ENCODE data around the gene RAD51B.

- TF ChIP-seq POLR2AphosphoS5 (IDR thresholded peaks at IDR 0.05) (no peak), CTCF (IDR thresholded peaks at IDR 0.05) (no peak), POLR2A (IDR thresholded peaks at IDR 0.05) (no peak)
Observed at GRCh38 chr14:67977434-67978034, 158.0 kb downstream of the RAD51B start.
